Ishikawa (cell line): Measurements from ENCODE around the gene CCL16.

ENCODE experiments used
- CEBPB ChIP-seq: IDR thresholded peaks from 2 replicates; pipeline ENCODE4 v1.6.1; 2012
- CREB1 ChIP-seq: IDR thresholded peaks from 2 replicates; pipeline ENCODE4 v1.6.1; 2012; ENCODE audit warnings: low read depth
- EGR1 ChIP-seq: IDR thresholded peaks from 2 replicates; pipeline ENCODE4 v1.6.1; 2012
- EP300 ChIP-seq: IDR thresholded peaks from 2 replicates; pipeline ENCODE4 v1.6.1; 2012; ENCODE audit warnings: borderline replicate concordance
- FOXM1 ChIP-seq: IDR thresholded peaks from 2 replicates; pipeline ENCODE4 v1.6.1; 2012; ENCODE audit warnings: low read depth, borderline replicate concordance
- NFIC ChIP-seq: IDR thresholded peaks from 2 replicates; pipeline ENCODE4 v1.6.1; 2012
- REST ChIP-seq: IDR thresholded peaks from 2 replicates; pipeline ENCODE4 v1.6.1; 2012; ENCODE audit warnings: low read depth, mild to moderate bottlenecking
- TAF1 ChIP-seq: IDR thresholded peaks from 2 replicates; pipeline ENCODE4 v1.6.1; 2012; ENCODE audit warnings: low read depth, mild to moderate bottlenecking
- TCF12 ChIP-seq: IDR thresholded peaks from 2 replicates; pipeline ENCODE4 v1.6.1; 2012; ENCODE audit warnings: low read depth
- USF1 ChIP-seq: IDR thresholded peaks from 2 replicates; pipeline ENCODE4 v1.6.1; 2012
- YY1 ChIP-seq: IDR thresholded peaks from 2 replicates; pipeline ENCODE4 v1.6.1; 2012; ENCODE audit warnings: low read depth

GRCh38 chr17:35943537-35943936 lies 37.8 kb downstream of the CCL16 start, which contains the start of gene LYZL6:
- TF ChIP-seq CREB1 (no peak), CEBPB (no peak), EP300 (no peak), FOXM1 (no peak), TAF1 (no peak), USF1 (no peak), REST (no peak), EGR1 (no peak), YY1 (no peak), TCF12 (no peak), NFIC (no peak)
